Suprapubic skin (tissue), 4 donors: ENCODE data around the gene RAB3B. TPM values are rescaled to one million over a fixed set of nuclear protein-coding genes. Genes with fewer than 3 reads are reported as not detected.

Experiments used
- DNase-seq, 2 donors: peaks; one replicate each; pipeline ENCODE4 v3.0.0-alpha.2; 2019; ENCODE audit warnings: low spot score in 2 of 2
- H3K27ac ChIP-seq: fragments of 200-600 bp; sonication (generic); one replicate; pipeline ENCODE4 v1.5.1; 2019
- H3K27me3 ChIP-seq: fragments of 200-600 bp; sonication (generic); one replicate; pipeline ENCODE4 v1.5.1; 2019
- H3K36me3 ChIP-seq: fragments of 200-600 bp; sonication (generic); one replicate; pipeline ENCODE4 v1.5.1; 2019
- H3K4me1 ChIP-seq: fragments of 200-600 bp; sonication (generic); one replicate; pipeline ENCODE4 v1.5.1; 2019
- H3K4me3 ChIP-seq: fragments of 200-600 bp; sonication (generic); one replicate; pipeline ENCODE4 v1.5.1; 2019; ENCODE audit warnings: mild to moderate bottlenecking
- H3K9me3 ChIP-seq: fragments of 200-600 bp; sonication (generic); one replicate; pipeline ENCODE4 v1.5.1; 2019
- CTCF ChIP-seq, 2 donors: fragments of 200-600 bp in 1 of 2; fragments of 450-650 bp in 1 of 2; sonication (generic) in 1 of 2; IDR thresholded peaks; one replicate each; pipeline ENCODE4 v1.5.1; 2016 to 2019; ENCODE audit warnings: antibody characterized with exemption in 2 of 2, mild to moderate bottlenecking in 1 of 2, moderate library complexity in 1 of 2
- EP300 ChIP-seq: sonication (generic); formaldehyde crosslinking; IDR thresholded peaks from one replicate; pipeline ENCODE4 v1.6.1; 2017; ENCODE audit warnings: antibody characterized with exemption
- POLR2A ChIP-seq, 2 donors: fragments of 450-650 bp; IDR thresholded peaks; one replicate each; pipeline ENCODE4 v1.6.1; 2017; ENCODE audit warnings: antibody characterized with exemption in 2 of 2, mild to moderate bottlenecking in 2 of 2, moderate library complexity in 2 of 2
- POLR2AphosphoS5 ChIP-seq, 3 donors: sonication (generic); formaldehyde crosslinking; IDR thresholded peaks; one replicate each; pipeline ENCODE4 v1.6.1; 2017; ENCODE audit warnings: antibody characterized with exemption in 3 of 3
- WGBS: methylation state at CpG from one replicate; pipeline ENCODE4 v1.1.5; 2018; 5-methylcytosine and 5-hydroxymethylcytosine counted together
- total RNA-seq, 4 donors: library from RNA; depleted of rRNA; stranded (reverse); fragments of >200 nt; gene quantifications; one replicate each; pipeline ENCODE4 v1.1.0, GENCODE V29; 2016

Gene RAB3B
- total RNA-seq, 4 donors from 2014 or later = 2.8 to 6.8 (median 5.6) TPM

GRCh38 chr1:51859333-51859732 is 131.2 kb downstream of the RAB3B start:
- Histone ChIP-seq H3K27ac (no peak overlapping the region), H3K4me3 (no peak overlapping the region), H3K36me3 (peaks cover 14% of the 10 kb centered on the region), H3K4me1 (peaks cover 3% of the 10 kb centered on the region), H3K9me3 (no peaks in the 10 kb centered on the region), H3K27me3 (no peaks in the 10 kb centered on the region)
- 92% methylated on average over 2 of the region's 2 CpGs for WGBS
- no peak for DNase-seq
- TF ChIP-seq CTCF (IDR thresholded peaks at IDR 0.05) (no peak), POLR2AphosphoS5 (IDR thresholded peaks at IDR 0.05) (no peak), EP300 (no peak), POLR2A (IDR thresholded peaks at IDR 0.05) (no peak)

GRCh38 chr1:51858892-51859291 is 131.6 kb downstream of the RAB3B start:
- Histone ChIP-seq H3K27me3 (no peaks in the 10 kb centered on the region), H3K27ac (no peak overlapping the region), H3K4me1 (peaks cover 3% of the 10 kb centered on the region), H3K9me3 (no peaks in the 10 kb centered on the region), H3K4me3 (no peak overlapping the region), H3K36me3 (peaks cover 15% of the 10 kb centered on the region)
- TF ChIP-seq CTCF (IDR thresholded peaks at IDR 0.05) (no peak), EP300 (no peak), POLR2AphosphoS5 (IDR thresholded peaks at IDR 0.05) (no peak), POLR2A (IDR thresholded peaks at IDR 0.05) (no peak)
- 93% methylated on average over 1 of the region's 1 CpG for WGBS
- no peak for DNase-seq

Other genes with a start within 250 kb of the RAB3B start
- 100 to 1,000 TPM in 3 of 4 donors, 10 to 100 TPM in 1; 97.8 to 154 (median 115) TPM for gene NRDC, start 112.0 kb downstream of the RAB3B start, total RNA-seq
- gene KTI12, start 43.1 kb upstream of the RAB3B start, total RNA-seq = 10 to 100 TPM in 1 of 4 donors, 1 to 10 TPM in 3; 8.0 to 15.9 (median 9.5) TPM
- 10 to 100 TPM; 22.4 to 26.4 (median 25.5) TPM for gene TXNDC12, start 64.5 kb upstream of the RAB3B start, total RNA-seq
- gene BTF3L4, start 65.6 kb upstream of the RAB3B start, total RNA-seq = 10 to 100 TPM; 41.7 to 60.2 (median 57.1) TPM
- 10 to 100 TPM; 29.5 to 60.4 (median 33.2) TPM for gene ZFYVE9, start 151.4 kb upstream of the RAB3B start, total RNA-seq